BLaER1 treated with 17β-estradiol and CSF1 and Interleukin-3, amounts not matched to agents 10 nM and 100 nM (cell line): ENCODE measurements around the gene FAM53A.
"Not testable (repeated sequence)": the region's sequence is repeated elsewhere in the genome, so short reads cannot be mapped to it uniquely, and the experiment has no call there.

Source experiments
- H3K27ac ChIP-seq, 11 experiments: shearing (Covaris generic); formaldehyde crosslinking; 2 replicates each; pipeline ENCODE4 v1.8.1; 2022
- H3K27me3 ChIP-seq, 11 experiments: shearing (Covaris generic); formaldehyde crosslinking; 2 replicates each; pipeline ENCODE4 v1.8.1; 2022
- H3K36me3 ChIP-seq, 11 experiments: shearing (Covaris generic); formaldehyde crosslinking; 2 replicates each; pipeline ENCODE4 v1.8.1; 2022
- H3K4me1 ChIP-seq, 10 experiments: shearing (Covaris generic); formaldehyde crosslinking; 2 replicates each; pipeline ENCODE4 v1.8.1; 2022
- H3K4me2 ChIP-seq, 11 experiments: shearing (Covaris generic); formaldehyde crosslinking; 2 replicates each; pipeline ENCODE4 v1.8.1; 2022
- H3K4me3 ChIP-seq, 10 experiments: shearing (Covaris generic); formaldehyde crosslinking; 2 replicates each; pipeline ENCODE4 v1.8.1; 2022
- H3K9ac ChIP-seq, 11 experiments: shearing (Covaris generic); formaldehyde crosslinking; 2 replicates each; pipeline ENCODE4 v1.8.1; 2022
- H3K9me3 ChIP-seq, 11 experiments: shearing (Covaris generic); formaldehyde crosslinking; replicated peaks in 1 of 11; 2 replicates each; pipeline ENCODE4 v1.8.1; 2022
- H4K20me1 ChIP-seq, 11 experiments: shearing (Covaris generic); formaldehyde crosslinking; 2 replicates each; pipeline ENCODE4 v1.8.1; 2022
- Cebpa-rat ChIP-seq, 11 experiments: shearing (Covaris generic); IDR thresholded peaks; 2 replicates each; pipeline ENCODE4 v1.8.1; 2022

FAM53A gene

GRCh38 chr4:1644891-1645657, 39.0 kb downstream of the FAM53A start:
- H3K4me3 ChIP-seq = no peak overlapping the region
- peak overlapping the region in 9 of 11 experiments; percentile 27 to 84 (median 64); a peak in 18 of 22 replicates for H3K4me2 ChIP-seq
- peaks cover 22 to 28% (median 24%) of the 10 kb centered on the region in 11 experiments for H3K27me3 ChIP-seq
- TF ChIP-seq Cebpa-rat (IDR thresholded peaks at IDR 0.05) = no peak
- H3K27ac ChIP-seq = peak overlapping the region in 3 of 11 experiments; percentile 2 to 44 (median 32); a peak in 3 of 22 replicates
- H3K36me3 ChIP-seq = no peaks in the 10 kb centered on the region; a peak in 1 of 22 replicates
- H4K20me1 ChIP-seq = peaks cover 0 to 29% (median 7%) of the 10 kb centered on the region in 11 experiments; a peak in 10 of 22 replicates
- peaks cover 0 to 73% (median 56%) of the 10 kb centered on the region in 10 experiments; a peak in 18 of 20 replicates for H3K4me1 ChIP-seq
- peak overlapping the region in 4 of 11 experiments; percentile 19 to 59 (median 38); a peak in 7 of 22 replicates for H3K9ac ChIP-seq
- 0 out of 22 replicates have a peak, but pooled peaks cover 0 to 1% (median 0%) of the 10 kb centered on the region in 11 experiments for H3K9me3 ChIP-seq

GRCh38 chr4:1643971-1644735, 40.0 kb downstream of the FAM53A start:
- H3K4me2 ChIP-seq = peak overlapping the region in 9 of 11 experiments; percentile 27 to 84 (median 64); a peak in 17 of 22 replicates
- peak overlapping the region in 4 of 11 experiments; percentile 19 to 59 (median 38); a peak in 7 of 22 replicates for H3K9ac ChIP-seq
- no peak overlapping the region for H3K4me3 ChIP-seq
- H3K27ac ChIP-seq = peak overlapping the region in 2 of 11 experiments; percentile 32 to 44; a peak in 2 of 22 replicates
- no peak for TF ChIP-seq Cebpa-rat (IDR thresholded peaks at IDR 0.05)
- peaks cover 26 to 36% (median 32%) of the 10 kb centered on the region in 11 experiments for H3K27me3 ChIP-seq
- H4K20me1 ChIP-seq = peaks cover 0 to 33% (median 12%) of the 10 kb centered on the region in 11 experiments; a peak in 11 of 22 replicates
- peaks cover 0 to 81% (median 66%) of the 10 kb centered on the region in 10 experiments; a peak in 18 of 20 replicates for H3K4me1 ChIP-seq
- H3K9me3 ChIP-seq = no peaks in the 10 kb centered on the region
- H3K36me3 ChIP-seq = no peaks in the 10 kb centered on the region

GRCh38 chr4:1642196-1642951, 41.7 kb downstream of the FAM53A start:
- no peaks in the 10 kb centered on the region for H3K9me3 ChIP-seq
- no peaks in the 10 kb centered on the region for H3K36me3 ChIP-seq
- H3K27me3 ChIP-seq = peaks cover 26 to 36% (median 34%) of the 10 kb centered on the region in 11 experiments
- H3K4me2 ChIP-seq = peak overlapping the region in 4 of 11 experiments; percentile 27 to 81 (median 72); a peak in 2 of 22 replicates
- H3K4me3 ChIP-seq = no peak overlapping the region
- H3K9ac ChIP-seq = no peak overlapping the region
- H3K4me1 ChIP-seq = peaks cover 0 to 88% (median 75%) of the 10 kb centered on the region in 10 experiments; a peak in 18 of 20 replicates
- no peak overlapping the region for H3K27ac ChIP-seq
- no peak for TF ChIP-seq Cebpa-rat (IDR thresholded peaks at IDR 0.05)
- H4K20me1 ChIP-seq = peaks cover 0 to 41% (median 13%) of the 10 kb centered on the region in 11 experiments; a peak in 12 of 22 replicates

GRCh38 chr4:1641671-1642070, 42.4 kb downstream of the FAM53A start:
- H3K27ac ChIP-seq = no peak overlapping the region
- no peaks in the 10 kb centered on the region for H3K9me3 ChIP-seq
- H3K36me3 ChIP-seq = no peaks in the 10 kb centered on the region
- H3K27me3 ChIP-seq = peaks cover 26 to 36% (median 34%) of the 10 kb centered on the region in 11 experiments
- H3K4me3 ChIP-seq = no peak overlapping the region
- no peak for TF ChIP-seq Cebpa-rat (IDR thresholded peaks at IDR 0.05)
- H3K4me1 ChIP-seq = peaks cover 0 to 84% (median 68%) of the 10 kb centered on the region in 10 experiments; a peak in 18 of 20 replicates
- H3K4me2 ChIP-seq = peak overlapping the region in 8 of 11 experiments; percentile 47 to 84 (median 72); a peak in 11 of 22 replicates
- H3K9ac ChIP-seq = no peak overlapping the region
- peaks cover 0 to 41% (median 13%) of the 10 kb centered on the region in 11 experiments; a peak in 11 of 22 replicates for H4K20me1 ChIP-seq

- Histone ChIP-seq H3K27me3 (peaks cover 26 to 36% (median 34%) of the 10 kb centered on the region in 11 experiments), H3K4me2 (peak overlapping the region in 8 of 11 experiments; percentile 47 to 84 (median 72); a peak in 17 of 22 replicates), H3K4me1 (peaks cover 0 to 77% (median 63%) of the 10 kb centered on the region in 10 experiments; a peak in 18 of 20 replicates), H4K20me1 (peaks cover 0 to 41% (median 13%) of the 10 kb centered on the region in 11 experiments; a peak in 11 of 22 replicates)
- not testable (repeated sequence) for H3K9ac ChIP-seq, H3K27ac ChIP-seq, H3K9me3 ChIP-seq, H3K4me3 ChIP-seq, H3K36me3 ChIP-seq
Measured at GRCh38 chr4:1640716-1641503, 43.2 kb downstream of the FAM53A start.

GRCh38 chr4:1640190-1640589, 43.9 kb downstream of the FAM53A start:
- no peak overlapping the region for H3K9ac ChIP-seq
- no peak overlapping the region for H3K4me3 ChIP-seq
- no peaks in the 10 kb centered on the region for H3K36me3 ChIP-seq
- peaks cover 0 to 70% (median 55%) of the 10 kb centered on the region in 10 experiments; a peak in 18 of 20 replicates for H3K4me1 ChIP-seq
- no peak overlapping the region for H3K27ac ChIP-seq
- no peak for TF ChIP-seq Cebpa-rat (IDR thresholded peaks at IDR 0.05)
- peaks cover 0 to 41% (median 13%) of the 10 kb centered on the region in 11 experiments; a peak in 11 of 22 replicates for H4K20me1 ChIP-seq
- H3K27me3 ChIP-seq = peaks cover 26 to 36% (median 34%) of the 10 kb centered on the region in 11 experiments
- H3K9me3 ChIP-seq = 0 out of 22 replicates have a peak, but pooled peaks cover 0 to under 1% (median 0%) of the 10 kb centered on the region in 11 experiments
- H3K4me2 ChIP-seq = peak overlapping the region in 8 of 11 experiments; percentile 47 to 84 (median 72); a peak in 17 of 22 replicates

- TF ChIP-seq Cebpa-rat (IDR thresholded peaks at IDR 0.05) = no peak
Measured at GRCh38 chr4:1639299-1639868, 44.7 kb downstream of the FAM53A start.

More at GRCh38 chr4:1639299-1639868, 44.7 kb downstream of the FAM53A start:
- Histone ChIP-seq H3K4me2 (peak overlapping the region in 9 of 11 experiments; percentile 15 to 84 (median 74); a peak in 15 of 22 replicates), H3K9ac (no peak overlapping the region), H3K36me3 (no peaks in the 10 kb centered on the region), H3K4me1 (peaks cover 0 to 62% (median 47%) of the 10 kb centered on the region in 10 experiments; a peak in 17 of 20 replicates), H3K27ac (no peak overlapping the region), H4K20me1 (peaks cover 0 to 33% (median 13%) of the 10 kb centered on the region in 11 experiments; a peak in 11 of 22 replicates), H3K27me3 (peaks cover 26 to 36% (median 34%) of the 10 kb centered on the region in 11 experiments), H3K9me3 (peaks cover 0 to 8% (median 0%) of the 10 kb centered on the region in 11 experiments; a peak in 1 of 22 replicates), H3K4me3 (no peak overlapping the region)
